Measurements from ENCODE around the gene ERG.

The ERG gene

DNA sequence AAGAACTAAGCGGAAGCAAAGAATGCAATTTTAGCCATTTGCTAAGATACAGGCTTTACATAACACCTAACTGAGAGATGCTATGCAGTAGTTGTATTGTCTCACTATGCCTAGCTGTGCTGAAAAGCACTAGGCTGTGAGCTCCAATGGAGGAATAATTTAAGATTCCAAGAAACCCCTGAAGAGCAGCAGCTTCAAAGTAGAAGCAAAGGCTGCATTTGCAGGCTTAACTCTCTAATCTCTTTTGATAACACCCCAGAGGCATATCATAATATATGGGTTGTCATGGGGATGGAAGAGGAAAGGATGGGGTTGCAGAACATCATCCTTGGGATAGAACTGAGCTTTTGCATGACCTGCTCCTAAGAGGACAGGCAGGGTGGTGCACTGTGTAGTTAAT lies 102.0 kb downstream of the ERG start:
- H3K36me3 ChIP-seq (replicated peaks in 1 of 2; ENCODE audit: control insufficient read depth in 2 of 2, insufficient read depth in 2 of 2, low read length in 2 of 2), result no peaks in the 10 kb centered on the region
- no peak overlapping the region for H2BK12ac ChIP-seq (ENCODE audit: low read length)
- H2AFZ ChIP-seq (ENCODE audit: low read length), result no peak overlapping the region
- H3K4me2 ChIP-seq (ENCODE audit: insufficient read depth, low read length, poor library complexity, severe bottlenecking), result no peak overlapping the region
- no CpG with 5 or more reads among the region's 1 CpG for WGBS, 2 donors (ENCODE audit: extremely low coverage in 2 of 2, insufficient read length in 2 of 2, insufficient replicate concordance in 1 of 2)
- no peaks in the 10 kb centered on the region for H3K79me1 ChIP-seq (ENCODE audit: low read depth, low read length)
- H2BK5ac ChIP-seq (ENCODE audit: low read length), result no peak overlapping the region
- no peak overlapping the region for H4K8ac ChIP-seq (ENCODE audit: low read depth, low read length)
- H3K9ac ChIP-seq (ENCODE audit: low read depth, low read length, poor library complexity), result no peak overlapping the region
- H2BK15ac ChIP-seq (ENCODE audit: low read length), result no peak overlapping the region
- no peak overlapping the region for H4K91ac ChIP-seq (ENCODE audit: low read depth, low read length, poor library complexity)
- H3K27ac ChIP-seq (replicated peaks; ENCODE audit: low read length), result no peak overlapping the region
- H3K9me3 ChIP-seq (replicated peaks in 1 of 2; ENCODE audit: control insufficient read depth in 2 of 2, insufficient read depth in 1 of 2, low read depth in 1 of 2, low read length in 2 of 2), result no peaks in the 10 kb centered on the region
- H3K4ac ChIP-seq (ENCODE audit: low read length), result no peak overlapping the region
- no peak overlapping the region for H3K23ac ChIP-seq (ENCODE audit: low read depth, low read length, poor library complexity)
- H2AK5ac ChIP-seq (ENCODE audit: low read depth, low read length), result no peak overlapping the region
- no peak overlapping the region for H3K14ac ChIP-seq (ENCODE audit: low read length)
- no peaks in the 10 kb centered on the region for H3K27me3 ChIP-seq (ENCODE audit: control insufficient read depth in 3 of 3, insufficient read depth in 3 of 3, low read depth in 1 of 3, low read length in 3 of 3)
- peaks cover 0 to 6% of the 10 kb centered on the region in 2 donors for H3K4me1 ChIP-seq (ENCODE audit: control insufficient read depth in 2 of 2, insufficient read depth in 1 of 2, low read depth in 1 of 2, low read length in 2 of 2)
- H3K18ac ChIP-seq (ENCODE audit: low read length), result no peak overlapping the region
- no peak overlapping the region for H2BK120ac ChIP-seq (ENCODE audit: low read depth, low read length)
- no peak for DNase-seq (ENCODE audit: low spot score)
- H3K4me3 ChIP-seq (ENCODE audit: low read length in 2 of 2), result no peak overlapping the region

DNA sequence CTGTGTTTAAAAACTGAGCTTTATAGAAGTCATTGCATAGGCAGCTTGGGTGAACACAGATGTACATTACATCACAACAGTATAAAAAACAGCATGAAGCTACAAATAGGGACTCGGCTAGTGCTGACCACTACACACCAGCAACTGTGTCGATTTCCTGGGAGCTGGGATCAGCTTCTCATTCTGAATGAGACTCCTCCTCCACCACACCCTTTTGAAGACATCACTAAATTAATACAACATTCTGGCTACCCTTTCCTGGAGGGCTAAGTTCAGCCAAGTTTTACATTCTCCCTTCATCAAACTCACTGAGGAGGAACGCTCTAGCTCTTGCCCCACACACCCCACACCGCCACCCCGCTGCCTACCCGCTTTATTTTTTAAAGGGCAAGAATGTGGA lies 102.7 kb downstream of the ERG start:
- Histone ChIP-seq H2BK120ac (ENCODE audit: low read depth, low read length) (no peak overlapping the region), H4K8ac (ENCODE audit: low read depth, low read length) (no peak overlapping the region), H4K91ac (ENCODE audit: low read depth, low read length, poor library complexity) (no peak overlapping the region), H3K14ac (ENCODE audit: low read length) (no peak overlapping the region), H3K18ac (ENCODE audit: low read length) (no peak overlapping the region), H2BK15ac (ENCODE audit: low read length) (no peak overlapping the region), H3K4me1 (ENCODE audit: control insufficient read depth in 2 of 2, insufficient read depth in 1 of 2, low read depth in 1 of 2, low read length in 2 of 2) (peaks cover 0 to 5% of the 10 kb centered on the region in 2 donors), H3K27me3 (ENCODE audit: control insufficient read depth in 3 of 3, insufficient read depth in 3 of 3, low read depth in 1 of 3, low read length in 3 of 3) (no peaks in the 10 kb centered on the region), H3K23ac (ENCODE audit: low read depth, low read length, poor library complexity) (no peak overlapping the region), H3K4me3 (ENCODE audit: low read length in 2 of 2) (no peak overlapping the region), H2AK5ac (ENCODE audit: low read depth, low read length) (no peak overlapping the region), H2AFZ (ENCODE audit: low read length) (no peak overlapping the region), H3K79me1 (ENCODE audit: low read depth, low read length) (no peaks in the 10 kb centered on the region), H3K27ac (replicated peaks; ENCODE audit: low read length) (no peak overlapping the region), H3K36me3 (replicated peaks in 1 of 2; ENCODE audit: control insufficient read depth in 2 of 2, insufficient read depth in 2 of 2, low read length in 2 of 2) (no peaks in the 10 kb centered on the region), H3K4ac (ENCODE audit: low read length) (no peak overlapping the region), H3K4me2 (ENCODE audit: insufficient read depth, low read length, poor library complexity, severe bottlenecking) (no peak overlapping the region), H2BK5ac (ENCODE audit: low read length) (no peak overlapping the region), H3K9ac (ENCODE audit: low read depth, low read length, poor library complexity) (no peak overlapping the region), H3K9me3 (replicated peaks in 1 of 2; ENCODE audit: control insufficient read depth in 2 of 2, insufficient read depth in 1 of 2, low read depth in 1 of 2, low read length in 2 of 2) (no peaks in the 10 kb centered on the region), H2BK12ac (ENCODE audit: low read length) (no peak overlapping the region)
- DNase-seq (ENCODE audit: low spot score), result no peak
- no CpG with 5 or more reads among the region's 6 CpGs for WGBS, 2 donors (ENCODE audit: extremely low coverage in 2 of 2, insufficient read length in 2 of 2, insufficient replicate concordance in 1 of 2)

DNA sequence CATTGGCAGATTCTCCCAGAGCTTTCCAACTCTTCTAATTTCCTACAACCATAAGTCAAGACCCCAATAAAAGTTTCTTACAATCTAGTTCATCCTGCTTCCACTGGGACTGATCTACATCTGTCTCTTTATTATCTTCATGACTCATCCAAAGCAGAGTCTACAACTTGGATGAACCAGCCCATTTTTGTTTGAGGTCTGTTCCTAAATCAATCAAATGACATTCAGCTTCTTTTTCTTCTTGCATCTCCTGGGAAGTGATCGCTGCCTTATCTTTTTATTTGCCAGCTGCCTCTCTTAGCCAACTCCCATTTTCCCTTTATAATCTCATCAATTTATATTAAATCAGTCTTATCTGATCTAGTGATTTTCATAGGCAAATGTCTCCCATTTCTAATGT lies 105.6 kb downstream of the ERG start:
- Histone ChIP-seq H2BK120ac (ENCODE audit: low read depth, low read length) (no peak overlapping the region), H3K4me3 (ENCODE audit: low read length in 2 of 2) (no peak overlapping the region), H3K79me1 (ENCODE audit: low read depth, low read length) (no peaks in the 10 kb centered on the region), H2BK5ac (ENCODE audit: low read length) (no peak overlapping the region), H3K4me1 (ENCODE audit: control insufficient read depth in 2 of 2, insufficient read depth in 1 of 2, low read depth in 1 of 2, low read length in 2 of 2) (no peaks in the 10 kb centered on the region), H3K14ac (ENCODE audit: low read length) (no peak overlapping the region), H3K4me2 (ENCODE audit: insufficient read depth, low read length, poor library complexity, severe bottlenecking) (no peak overlapping the region), H3K9ac (ENCODE audit: low read depth, low read length, poor library complexity) (no peak overlapping the region), H4K91ac (ENCODE audit: low read depth, low read length, poor library complexity) (no peak overlapping the region), H3K18ac (ENCODE audit: low read length) (no peak overlapping the region), H2AFZ (ENCODE audit: low read length) (no peak overlapping the region), H4K8ac (ENCODE audit: low read depth, low read length) (no peak overlapping the region), H3K27me3 (ENCODE audit: control insufficient read depth in 3 of 3, insufficient read depth in 3 of 3, low read depth in 1 of 3, low read length in 3 of 3) (no peaks in the 10 kb centered on the region), H2BK15ac (ENCODE audit: low read length) (no peak overlapping the region), H2BK12ac (ENCODE audit: low read length) (no peak overlapping the region), H3K27ac (replicated peaks; ENCODE audit: low read length) (no peak overlapping the region), H3K4ac (ENCODE audit: low read length) (no peak overlapping the region), H3K36me3 (replicated peaks in 1 of 2; ENCODE audit: control insufficient read depth in 2 of 2, insufficient read depth in 2 of 2, low read length in 2 of 2) (no peaks in the 10 kb centered on the region), H2AK5ac (ENCODE audit: low read depth, low read length) (no peak overlapping the region), H3K9me3 (replicated peaks in 1 of 2; ENCODE audit: control insufficient read depth in 2 of 2, insufficient read depth in 1 of 2, low read depth in 1 of 2, low read length in 2 of 2) (no peaks in the 10 kb centered on the region), H3K23ac (ENCODE audit: low read depth, low read length, poor library complexity) (no peak overlapping the region)
- WGBS, 2 donors (ENCODE audit: extremely low coverage in 2 of 2, insufficient read length in 2 of 2, insufficient replicate concordance in 1 of 2), result no CpG with 5 or more reads among the region's 1 CpG
- DNase-seq (ENCODE audit: low spot score), result no peak

GRCh38 chr21:38389896-38390295 lies 108.4 kb downstream of the ERG start:
- Histone ChIP-seq H4K8ac (ENCODE audit: low read depth, low read length) (no peak overlapping the region), H4K91ac (ENCODE audit: low read depth, low read length, poor library complexity) (no peak overlapping the region), H3K9ac (ENCODE audit: low read depth, low read length, poor library complexity) (no peak overlapping the region), H3K27ac (replicated peaks; ENCODE audit: low read length) (no peak overlapping the region), H3K4me3 (ENCODE audit: low read length in 2 of 2) (no peak overlapping the region), H2AK5ac (ENCODE audit: low read depth, low read length) (no peak overlapping the region), H2BK5ac (ENCODE audit: low read length) (no peak overlapping the region), H3K36me3 (replicated peaks in 1 of 2; ENCODE audit: control insufficient read depth in 2 of 2, insufficient read depth in 2 of 2, low read length in 2 of 2) (no peaks in the 10 kb centered on the region), H2BK120ac (ENCODE audit: low read depth, low read length) (no peak overlapping the region), H3K18ac (ENCODE audit: low read length) (no peak overlapping the region), H3K4ac (ENCODE audit: low read length) (no peak overlapping the region), H2BK12ac (ENCODE audit: low read length) (no peak overlapping the region), H2BK15ac (ENCODE audit: low read length) (no peak overlapping the region), H3K4me1 (ENCODE audit: control insufficient read depth in 2 of 2, insufficient read depth in 1 of 2, low read depth in 1 of 2, low read length in 2 of 2) (no peaks in the 10 kb centered on the region), H3K4me2 (ENCODE audit: insufficient read depth, low read length, poor library complexity, severe bottlenecking) (no peak overlapping the region), H3K9me3 (replicated peaks in 1 of 2; ENCODE audit: control insufficient read depth in 2 of 2, insufficient read depth in 1 of 2, low read depth in 1 of 2, low read length in 2 of 2) (no peaks in the 10 kb centered on the region), H3K27me3 (ENCODE audit: control insufficient read depth in 3 of 3, insufficient read depth in 3 of 3, low read depth in 1 of 3, low read length in 3 of 3) (no peaks in the 10 kb centered on the region), H3K79me1 (ENCODE audit: low read depth, low read length) (no peaks in the 10 kb centered on the region), H3K23ac (ENCODE audit: low read depth, low read length, poor library complexity) (no peak overlapping the region), H2AFZ (ENCODE audit: low read length) (no peak overlapping the region), H3K14ac (ENCODE audit: low read length) (no peak overlapping the region)
- WGBS, 2 donors (ENCODE audit: extremely low coverage in 2 of 2, insufficient read length in 2 of 2, insufficient replicate concordance in 1 of 2), result no CpG with 5 or more reads among the region's 5 CpGs
- no peak for DNase-seq (ENCODE audit: low spot score)
